ENCODE measurements around the gene UBE3C.
"Not testable (repeated sequence)": the region's sequence is repeated elsewhere in the genome, so short reads cannot be mapped to it uniquely, and the experiment has no call there.

The UBE3C gene

DNA sequence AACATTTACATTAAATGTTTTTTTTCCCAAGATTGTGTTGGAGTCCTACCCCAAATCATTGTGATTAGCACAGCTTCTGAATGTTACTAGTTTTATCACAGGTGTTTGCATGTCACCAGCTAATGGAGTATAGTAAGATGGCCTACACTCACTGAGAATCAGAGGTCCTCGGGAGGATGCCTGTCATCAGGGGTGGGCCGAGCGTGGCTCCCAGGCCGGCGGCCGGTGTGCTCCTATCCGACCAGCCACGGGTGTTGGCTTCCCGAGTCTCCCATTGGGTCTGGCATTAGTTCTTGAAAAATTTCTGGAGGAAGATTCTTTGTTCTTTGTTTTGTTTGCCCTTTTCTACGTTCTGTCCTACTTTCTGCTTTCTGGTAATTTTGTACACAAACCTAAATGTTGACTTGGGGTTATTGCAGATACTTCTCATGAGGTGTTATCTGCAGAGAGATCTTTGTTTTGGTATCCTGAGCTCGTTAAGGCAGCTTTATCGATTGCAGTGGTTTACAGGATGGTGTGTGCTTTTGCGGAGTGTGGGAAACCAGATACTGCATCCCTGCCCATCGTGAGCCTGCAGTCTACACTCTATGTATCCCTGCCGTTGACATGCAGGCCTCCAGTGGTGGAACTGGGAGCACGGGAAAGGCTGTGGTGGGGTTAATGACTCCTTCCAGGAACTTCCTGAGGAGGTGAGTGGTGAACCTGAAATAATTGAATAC is 130.8 kb downstream of the UBE3C start:
- in situ Hi-C loops (cut with MboI; ENCODE audit: low sequenced_read_pairs): no loop called here

DNA sequence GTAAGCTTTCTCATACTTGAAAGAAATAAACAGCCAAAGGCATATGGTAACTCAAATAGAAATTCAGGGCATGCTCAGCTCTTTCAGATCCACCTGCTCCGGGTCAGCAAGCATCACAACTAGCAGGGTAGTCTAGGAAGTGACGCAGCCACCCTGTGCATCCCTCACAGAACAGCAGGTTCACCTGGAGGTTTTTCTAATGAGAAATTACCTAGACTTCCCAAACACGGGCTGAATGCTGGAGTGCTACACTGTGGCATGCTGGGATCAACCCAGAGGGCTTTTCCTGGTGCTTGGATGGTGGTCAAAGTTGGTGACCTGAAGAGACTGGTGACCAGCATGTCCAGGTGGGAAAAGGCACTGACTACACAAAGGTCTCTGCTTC is 131.3 kb downstream of the UBE3C start:
- in situ Hi-C loops (cut with MboI; ENCODE audit: low sequenced_read_pairs): no loop called here

DNA sequence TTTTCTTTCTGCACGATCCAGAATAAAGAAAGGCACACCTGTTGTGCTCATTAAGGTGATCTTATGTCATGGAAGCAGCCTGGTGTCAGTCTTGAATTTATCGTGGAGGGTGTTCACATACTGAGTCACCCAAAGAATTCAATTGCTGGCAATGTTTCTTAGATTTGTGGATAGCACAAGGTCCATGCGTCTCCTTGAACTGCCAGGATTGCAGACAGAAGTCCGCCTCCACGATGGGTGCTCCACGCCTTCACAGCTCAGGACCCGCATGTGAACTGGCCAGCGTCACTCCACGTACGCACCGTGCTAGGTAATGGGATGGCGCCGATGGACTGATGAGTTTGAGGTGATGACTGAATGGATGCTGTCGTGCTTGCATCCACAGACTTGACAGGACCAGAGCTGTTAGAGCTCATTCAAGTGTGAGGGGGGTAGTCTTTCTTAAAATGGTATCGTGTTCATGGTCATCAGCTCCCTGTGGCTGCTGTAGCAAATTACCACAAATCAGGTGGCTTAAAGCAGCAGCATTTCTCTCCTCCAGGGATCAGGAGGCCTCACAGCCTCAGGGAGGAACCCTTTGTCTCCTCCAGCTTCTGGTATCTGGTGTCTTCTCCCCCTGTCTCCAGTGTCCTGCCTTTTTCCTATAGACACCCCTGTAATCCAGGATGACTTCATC is 132.7 kb downstream of the UBE3C start:
- in situ Hi-C loops (cut with MboI; ENCODE audit: low sequenced_read_pairs): no loop called here

DNA sequence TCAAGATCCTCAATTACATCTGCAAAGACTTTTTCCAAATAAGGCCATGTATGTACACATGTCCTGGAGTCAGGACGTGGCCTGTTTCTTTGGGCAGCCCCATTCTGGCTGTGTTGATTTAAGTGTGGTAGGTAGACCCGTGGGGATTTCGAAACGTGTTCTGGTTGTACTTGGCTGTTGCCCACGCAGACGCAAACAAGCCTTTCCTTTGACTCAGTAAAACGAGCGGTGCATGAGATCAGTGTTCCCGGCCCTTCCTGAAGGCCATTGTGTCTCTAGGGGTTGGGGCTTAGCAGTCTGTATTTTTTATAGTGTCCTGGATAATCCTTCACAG is 133.2 kb downstream of the UBE3C start:
- in situ Hi-C loops (cut with MboI; ENCODE audit: low sequenced_read_pairs): no loop called here

DNA sequence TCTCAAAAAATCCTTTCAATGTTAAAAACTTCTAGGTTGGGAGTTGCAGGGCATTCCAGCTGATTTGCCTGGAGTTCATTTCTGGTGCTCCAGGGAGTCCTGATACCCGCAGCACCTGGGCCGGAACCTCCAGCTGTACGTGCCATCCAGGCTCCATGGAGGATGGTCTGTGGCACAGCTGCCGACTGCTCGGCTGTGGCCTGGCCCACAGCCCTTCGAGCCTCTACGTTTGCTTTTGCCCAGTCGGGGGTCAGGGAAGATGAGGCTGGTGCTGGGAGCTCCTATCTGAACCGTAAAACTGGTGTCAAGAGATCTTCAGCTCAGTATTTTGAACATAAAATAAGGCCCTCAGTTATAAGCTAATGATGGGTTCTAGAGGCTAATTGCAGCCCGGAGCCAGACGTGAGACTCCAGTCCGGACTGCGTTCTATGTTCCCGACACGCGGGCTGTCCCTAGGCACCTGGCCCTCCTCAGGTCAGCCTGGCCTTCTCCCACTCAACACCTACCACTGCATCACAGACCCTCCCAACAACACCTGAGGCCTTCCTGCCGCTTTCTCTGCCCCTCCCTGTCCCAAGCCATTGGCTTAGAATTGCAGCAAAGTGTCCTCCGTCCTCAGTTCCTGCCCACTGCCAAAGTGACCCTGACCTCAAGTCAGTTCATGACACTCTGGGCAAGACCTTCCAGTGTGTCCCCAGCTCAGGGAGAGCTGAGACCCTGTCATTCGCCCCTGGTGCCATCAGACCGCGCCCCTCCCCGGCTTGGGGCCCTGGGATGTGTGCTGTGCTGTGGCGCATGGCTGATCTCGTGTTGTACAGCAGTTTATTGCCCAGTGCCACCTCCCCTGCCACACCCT is 133.9 kb downstream of the UBE3C start:
- in situ Hi-C loops (cut with MboI; ENCODE audit: low sequenced_read_pairs): no loop called here

DNA sequence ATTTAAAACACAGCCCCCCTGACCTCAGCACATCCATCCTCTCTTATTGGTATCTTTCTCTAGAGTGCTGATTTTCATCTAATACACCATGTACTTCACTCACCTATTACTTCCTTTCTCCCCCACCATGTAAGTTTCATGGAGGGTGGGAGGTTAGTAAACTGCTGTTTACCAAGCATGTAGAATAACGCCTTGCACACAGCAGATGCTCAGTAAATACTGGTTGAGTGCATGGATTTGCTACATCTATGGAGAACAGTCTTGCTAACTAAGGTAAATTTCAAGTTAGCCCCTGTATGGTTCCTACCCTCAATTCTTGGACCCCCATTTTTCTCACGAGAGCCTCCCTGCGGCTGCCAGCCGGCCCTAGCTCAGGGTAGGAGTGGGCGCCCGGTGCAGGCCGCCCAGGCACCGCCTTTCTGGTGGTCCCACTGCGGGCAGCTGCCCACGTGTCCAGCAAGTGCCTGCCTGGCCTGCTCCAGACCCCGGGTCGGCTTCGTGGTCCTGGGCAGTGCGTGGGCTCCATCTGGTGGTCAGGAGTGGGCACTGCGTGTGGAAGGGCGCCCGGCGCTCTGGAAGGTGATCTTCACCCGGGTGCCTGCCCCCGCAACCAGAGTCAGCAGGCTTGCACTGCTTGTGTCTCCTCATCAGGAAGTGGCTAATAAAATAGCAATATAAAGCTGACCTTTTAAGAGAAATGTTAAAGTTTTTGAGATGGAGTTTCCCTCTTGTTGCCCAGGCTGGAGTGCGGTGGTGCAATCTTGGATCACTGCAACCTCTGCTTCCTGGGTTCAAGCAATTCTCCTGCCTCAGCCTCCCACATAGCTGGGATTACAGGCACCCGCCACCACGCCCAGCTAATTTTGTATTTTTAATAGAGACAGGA is 134.7 kb downstream of the UBE3C start:
- in situ Hi-C loops (cut with MboI; ENCODE audit: low sequenced_read_pairs): no loop called here

DNA sequence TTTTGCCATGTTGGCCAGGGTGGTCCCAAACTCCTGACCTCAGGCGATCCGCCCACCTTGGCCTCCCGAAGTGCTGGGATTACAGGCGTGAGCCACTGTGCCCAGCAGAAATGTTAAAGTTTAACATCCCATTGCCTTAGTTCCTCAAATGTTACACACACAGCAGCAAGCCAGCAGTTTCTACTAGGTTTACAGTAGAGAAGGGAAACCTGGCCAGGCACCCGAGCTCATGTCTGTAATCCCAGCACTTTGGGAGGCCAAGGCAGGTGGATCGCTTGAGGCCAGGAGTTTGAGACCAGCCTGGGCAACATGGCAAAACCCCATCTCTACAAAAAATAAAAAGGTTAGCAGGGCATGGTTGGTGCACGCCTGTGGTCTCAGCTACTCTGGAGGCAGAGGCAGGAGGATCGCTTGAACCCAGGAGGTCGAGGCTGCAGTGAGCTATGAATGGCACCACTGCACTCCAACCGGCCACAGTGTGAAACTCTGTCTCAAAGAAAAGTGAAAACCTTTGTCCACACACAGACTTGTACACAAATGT is 135.4 kb downstream of the UBE3C start:
- in situ Hi-C loops (cut with MboI; ENCODE audit: low sequenced_read_pairs): not testable (repeated sequence)

DNA sequence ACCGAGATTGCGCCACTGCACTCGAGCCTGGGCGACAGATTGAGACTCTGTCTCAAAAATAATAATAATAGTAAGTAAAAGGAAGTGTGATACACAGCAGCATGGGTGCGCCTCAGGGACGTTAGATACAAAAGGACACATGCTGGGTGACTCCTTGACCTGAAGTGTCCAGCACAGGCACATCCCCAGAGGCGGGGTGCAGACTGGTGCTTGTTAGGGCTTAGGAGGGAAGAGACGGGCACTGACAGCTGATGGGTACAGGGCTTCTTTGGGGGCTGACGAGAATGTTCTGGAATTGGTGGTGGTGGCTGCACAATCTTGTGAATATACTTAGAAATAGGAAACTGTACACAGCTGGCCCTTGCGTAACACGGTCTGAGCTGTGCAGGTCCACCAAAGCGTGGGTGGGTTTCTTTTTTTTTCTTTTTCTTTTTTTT is 136.3 kb downstream of the UBE3C start:
- in situ Hi-C loops (cut with MboI; ENCODE audit: low sequenced_read_pairs): no loop called here

DNA sequence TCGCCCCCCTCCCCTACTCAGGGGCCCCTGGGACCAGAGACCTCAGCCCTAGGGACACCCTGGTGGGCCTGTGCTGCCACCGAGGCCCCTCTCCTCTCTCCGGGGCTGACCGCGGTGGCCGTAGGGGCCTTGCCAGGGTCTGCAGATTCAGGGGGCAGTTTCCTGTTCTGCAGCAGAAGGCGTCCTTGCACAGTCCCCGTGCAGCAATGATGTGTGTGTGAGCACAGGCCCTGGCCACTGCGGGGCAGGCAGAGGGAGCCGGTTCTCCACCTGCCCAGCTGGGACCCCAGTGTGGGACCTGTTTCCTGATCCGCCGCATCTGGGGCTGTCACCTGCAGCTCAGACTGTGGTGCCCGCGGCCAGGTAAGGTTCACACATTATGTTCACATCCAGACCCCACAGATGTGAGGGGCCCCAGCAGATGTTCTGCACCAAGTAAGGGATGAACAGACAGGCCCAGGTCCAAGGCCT is 137.4 kb downstream of the UBE3C start:
- in situ Hi-C loops (cut with MboI; ENCODE audit: low sequenced_read_pairs): no loop called here

DNA sequence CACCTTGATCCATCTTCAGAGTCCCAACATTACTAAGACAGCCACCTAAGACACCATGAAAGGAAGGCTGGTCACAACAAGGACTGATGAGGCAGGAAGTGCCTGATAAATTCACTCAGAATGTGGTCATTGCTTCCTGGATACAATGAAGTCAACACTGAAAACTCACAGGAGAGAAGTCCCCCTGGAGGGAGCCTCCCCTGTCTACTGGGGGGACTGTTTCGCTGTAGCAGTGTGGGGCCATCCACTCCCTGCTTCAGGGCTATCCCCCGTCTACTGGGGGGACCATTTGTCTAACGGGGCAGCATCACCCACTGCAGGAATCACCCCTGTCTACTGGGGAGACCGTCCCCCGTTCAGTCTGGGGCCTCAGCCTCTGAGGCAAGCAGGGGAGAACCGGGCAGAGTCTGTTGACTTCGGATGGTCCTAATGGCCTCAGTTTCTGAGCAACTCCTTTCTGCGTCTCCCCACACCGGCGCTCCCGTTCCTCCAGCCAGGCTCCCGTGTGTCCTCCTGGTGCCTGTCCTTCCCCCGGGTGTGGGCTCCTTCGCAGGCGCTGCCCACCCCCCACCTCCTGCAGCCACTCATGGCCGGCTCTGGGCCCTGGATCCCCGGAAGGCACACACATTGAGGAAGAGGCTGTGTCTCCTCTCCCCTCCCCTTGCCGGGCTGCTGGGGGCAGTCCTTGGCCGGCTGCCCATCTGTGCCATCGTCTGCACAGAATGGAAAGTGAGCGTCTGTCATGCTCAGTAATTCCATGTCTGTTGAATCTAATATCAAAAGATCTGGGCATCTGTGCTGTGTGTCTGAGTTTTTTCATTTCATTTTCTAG is 138.2 kb downstream of the UBE3C start:
- in situ Hi-C loops (cut with MboI; ENCODE audit: low sequenced_read_pairs): no loop called here

DNA sequence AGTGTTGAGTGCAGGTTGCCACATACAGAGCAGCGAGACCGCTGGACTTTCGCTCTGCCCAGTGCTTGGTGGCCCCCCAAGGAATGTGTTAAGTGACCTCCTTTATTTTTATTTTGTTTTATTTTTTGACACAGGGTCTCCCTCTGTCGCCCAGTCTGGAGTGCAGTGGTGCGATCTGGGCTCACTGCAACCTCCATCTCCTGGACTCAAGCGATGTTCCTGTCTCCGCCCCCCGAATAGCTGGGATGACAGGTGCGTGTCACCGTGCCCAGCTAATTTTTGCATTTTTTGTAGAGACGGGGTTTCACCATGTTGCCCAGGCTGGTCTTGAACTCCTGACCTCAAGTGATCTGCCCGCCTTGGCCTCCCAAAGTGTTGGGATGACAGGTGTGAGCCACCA is 138.8 kb downstream of the UBE3C start:
- in situ Hi-C loops (cut with MboI; ENCODE audit: low sequenced_read_pairs): not testable (repeated sequence)

DNA sequence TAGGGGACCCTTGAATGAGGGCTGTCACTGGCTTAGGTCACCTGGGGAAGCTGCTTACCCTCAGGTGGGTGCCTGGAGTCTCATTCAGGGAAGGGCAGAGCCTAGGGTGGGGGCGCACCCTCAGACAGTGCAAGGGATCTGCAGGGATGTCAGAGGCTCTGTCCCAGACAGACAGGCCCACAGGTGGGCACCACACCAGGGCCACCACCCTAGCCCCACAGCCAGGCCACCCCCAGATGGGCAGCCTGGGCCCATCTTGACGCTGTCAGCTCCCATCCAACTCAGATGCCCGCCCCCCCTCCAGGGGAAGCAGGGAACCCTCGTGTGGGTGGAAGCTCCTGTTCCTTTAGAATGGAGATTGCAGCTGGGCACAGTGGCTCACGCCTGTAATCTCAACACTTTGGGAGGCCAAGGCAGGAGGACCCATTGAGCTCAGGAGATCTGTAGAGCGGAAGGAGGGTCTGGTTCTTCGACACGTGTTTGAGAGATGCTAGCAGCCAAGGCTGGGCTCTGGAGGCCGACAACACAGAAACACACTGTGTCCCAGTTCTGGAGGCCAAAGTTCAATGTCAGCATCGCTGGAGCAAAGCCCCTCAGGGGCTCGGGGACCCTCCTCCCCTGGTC is 139.6 kb downstream of the UBE3C start:
- in situ Hi-C loops (cut with MboI; ENCODE audit: low sequenced_read_pairs): no loop called here

DNA sequence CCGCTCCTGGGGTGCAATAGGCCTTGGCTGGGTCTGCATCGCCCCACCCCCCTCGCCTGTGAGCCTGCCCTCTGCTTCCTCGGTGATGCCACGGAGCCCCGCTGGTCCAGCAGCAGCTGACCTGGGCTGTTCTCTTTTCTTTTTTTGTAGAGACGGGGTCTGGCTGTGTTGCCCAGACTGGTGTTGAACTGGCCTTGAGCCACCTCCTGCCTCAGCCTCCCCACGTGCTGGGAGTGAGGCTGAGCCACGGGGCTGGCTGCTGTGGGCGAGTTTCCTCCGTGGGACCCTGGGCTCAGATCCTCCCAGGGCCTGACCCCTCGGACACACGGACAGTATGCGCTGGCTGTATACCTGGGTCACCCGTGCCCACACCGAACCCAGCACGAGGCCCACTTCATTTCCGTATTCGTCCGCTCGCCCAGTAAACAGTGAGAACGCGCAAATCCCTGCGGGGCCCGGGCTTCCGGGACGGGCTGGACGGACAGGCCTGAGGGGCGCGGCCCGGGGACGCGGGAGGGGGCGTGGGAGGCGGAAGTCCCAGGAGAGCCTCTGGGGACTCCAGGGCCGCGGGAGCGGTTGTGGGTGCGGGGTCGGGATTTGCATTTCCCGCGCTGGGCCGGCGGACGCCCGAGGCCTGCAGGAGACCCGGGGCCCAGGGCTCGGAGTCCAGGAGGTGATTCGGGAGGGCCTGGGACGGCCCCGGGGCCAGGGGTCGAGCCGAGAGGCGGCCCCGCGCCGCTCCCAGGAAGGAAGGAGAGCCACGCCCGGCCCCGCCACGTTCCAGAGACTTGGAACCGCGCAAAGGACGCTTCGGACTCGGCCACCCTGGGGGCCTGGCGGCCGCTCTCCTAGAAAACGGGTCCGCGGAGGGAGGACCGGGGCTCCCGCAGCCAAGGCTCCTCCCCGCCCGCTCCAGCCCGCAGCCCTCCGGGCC is 140.3 kb downstream of the UBE3C start:
- in situ Hi-C loops (cut with MboI; ENCODE audit: low sequenced_read_pairs): no loop called here

DNA sequence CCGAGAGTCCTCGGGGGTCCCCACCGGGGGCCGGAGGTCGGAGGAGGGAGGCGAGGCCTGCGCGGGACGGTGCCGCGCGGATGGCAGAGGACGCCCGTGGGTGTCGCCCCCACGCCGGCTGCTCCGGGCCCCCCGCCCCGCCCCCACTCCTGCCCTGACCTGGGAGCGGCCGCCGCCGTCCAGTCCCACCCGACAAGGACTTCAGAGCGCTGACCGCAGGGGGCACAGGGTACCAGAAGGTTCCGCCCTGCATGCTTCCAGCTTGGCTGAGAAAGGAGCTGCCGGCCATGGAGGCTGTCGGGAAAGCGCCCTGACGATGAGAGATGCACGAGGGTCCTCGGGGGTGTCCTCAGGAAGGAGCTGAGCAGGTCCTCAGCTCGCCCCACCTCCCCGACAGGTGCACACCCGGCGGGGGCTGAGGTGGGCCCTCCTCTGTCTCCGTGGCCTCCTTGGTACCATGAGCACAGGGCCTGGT is 141.1 kb downstream of the UBE3C start:
- in situ Hi-C loops (cut with MboI; ENCODE audit: low sequenced_read_pairs): no loop called here

DNA sequence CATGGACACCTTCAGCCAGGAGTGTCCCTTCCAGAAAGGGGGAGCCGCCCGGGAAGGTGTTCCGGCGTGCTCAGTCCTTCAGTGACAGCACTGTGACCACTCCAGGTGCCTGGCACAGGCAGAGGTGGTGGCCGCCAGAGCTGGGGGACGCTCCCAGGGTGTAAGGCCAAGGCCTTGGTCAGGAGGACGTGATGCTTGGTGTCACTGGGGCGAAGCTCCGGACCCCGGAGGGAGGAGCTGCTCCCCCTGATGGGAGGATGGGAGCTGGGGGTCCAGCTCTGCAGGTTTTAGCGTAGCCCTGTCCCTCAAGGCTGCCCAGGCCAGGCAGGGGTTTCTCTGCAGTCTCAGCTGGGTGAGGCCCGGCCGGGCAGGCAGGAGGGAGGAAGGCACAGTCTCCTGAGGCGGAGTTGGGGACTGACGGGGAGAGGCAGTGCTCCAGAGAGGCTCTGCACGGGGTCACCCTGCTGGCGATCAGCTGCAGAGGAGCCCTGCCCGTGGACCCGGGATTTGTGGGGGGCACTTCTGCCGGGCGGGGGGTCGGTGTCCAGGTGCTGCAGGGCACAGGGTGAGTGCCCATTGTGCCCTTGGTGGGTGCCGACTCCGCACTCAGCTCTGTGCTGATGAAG is 141.6 kb downstream of the UBE3C start:
- in situ Hi-C loops (cut with MboI; ENCODE audit: low sequenced_read_pairs): no loop called here

DNA sequence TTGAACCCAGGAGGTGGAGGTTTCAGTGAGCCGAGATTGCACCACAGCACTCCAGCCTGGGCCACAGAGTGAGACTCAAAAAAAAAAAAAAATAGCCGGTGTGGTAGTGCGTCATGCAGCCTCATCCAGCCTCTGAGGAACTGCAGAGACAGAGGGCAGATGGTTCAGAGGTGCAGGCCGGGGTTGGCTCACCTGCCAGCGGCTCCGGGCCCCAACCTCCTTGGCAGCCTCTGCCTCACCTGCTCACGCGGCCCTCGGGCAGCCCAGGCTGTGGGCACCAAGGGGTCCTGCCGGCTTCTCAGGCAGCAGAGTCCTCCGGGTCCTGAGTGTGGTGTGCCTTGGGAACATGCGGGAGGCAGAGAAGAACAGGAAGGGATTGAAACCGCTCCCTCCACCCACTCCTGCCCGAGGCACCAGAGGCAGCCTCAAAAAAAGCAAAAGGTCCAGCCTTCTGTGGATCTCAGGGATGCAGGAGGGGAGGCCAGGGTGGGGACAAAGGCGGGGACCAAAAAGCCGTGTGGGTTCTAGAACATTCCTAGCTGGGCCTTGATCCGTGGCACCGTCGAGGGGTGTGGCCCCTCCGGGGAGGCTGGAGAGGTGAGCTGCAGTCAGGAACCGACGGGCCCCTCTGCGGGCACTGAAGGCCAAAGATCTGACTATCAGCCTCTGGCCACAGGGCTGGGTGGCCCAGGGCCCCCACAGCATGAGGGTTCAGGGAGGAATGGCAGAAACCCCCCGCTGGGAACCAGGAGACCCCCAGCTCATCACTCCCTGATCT is 142.7 kb downstream of the UBE3C start:
- in situ Hi-C loops (cut with MboI; ENCODE audit: low sequenced_read_pairs): no loop called here
